SK-MEL-5 (cell line): ENCODE data around the gene PHLDB1. TPM values are rescaled to one million over a fixed set of nuclear protein-coding genes. Genes with fewer than 3 reads are reported as not detected.
"Not testable (repeated sequence)": the region's sequence is repeated elsewhere in the genome, so short reads cannot be mapped to it uniquely, and the experiment has no call there.

Experiments
- DNase-seq: peaks from one replicate; pipeline ENCODE4 v3.0.0-alpha.2; 2016; ENCODE audit warnings: low read depth, low spot score
- in situ Hi-C: cut with HindIII; loops from 2 replicates; pipeline ENCODE4 v1.10.0; 2016; ENCODE audit warnings: low sequenced_read_pairs, high pct_unique_total_duplicates, low pct_unique_long_range_greater_than_20kb
- total RNA-seq: library from RNA; depleted of rRNA; stranded (reverse); fragments of >200 nt; shearing (Covaris generic); gene quantifications from 2 replicates; pipeline ENCODE4 v1.2.3, GENCODE V29; 2014

Gene PHLDB1
- total RNA-seq, 1 experiment from 2014 or later, result 20.8 TPM

GRCh38 chr11:118602331-118602730, 5.1 kb upstream of the PHLDB1 start:
- DNase-seq, result no peak
- in situ Hi-C loops, result no loop called here

DNA sequence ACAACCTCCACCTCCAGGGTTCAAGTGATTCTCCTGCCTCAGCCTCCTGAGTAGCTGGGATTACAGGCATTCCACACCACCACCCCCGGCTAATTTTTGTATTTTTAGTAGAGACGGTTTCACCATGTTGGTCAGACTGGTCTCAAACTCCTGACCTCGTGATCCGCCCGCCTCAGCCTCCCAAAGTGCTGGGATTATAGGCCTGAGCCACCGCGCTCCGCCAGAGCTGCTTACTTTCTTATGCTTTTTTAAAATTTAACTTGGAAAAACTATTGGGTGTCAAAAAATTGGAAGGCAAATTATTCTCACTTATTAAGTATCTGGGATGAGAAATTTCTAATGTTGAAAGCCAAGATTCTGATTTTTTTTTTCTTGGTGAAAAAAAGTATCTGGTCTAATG, 3.7 kb upstream of the PHLDB1 start:
- DNase-seq, in situ Hi-C loops: not testable (repeated sequence)

DNA sequence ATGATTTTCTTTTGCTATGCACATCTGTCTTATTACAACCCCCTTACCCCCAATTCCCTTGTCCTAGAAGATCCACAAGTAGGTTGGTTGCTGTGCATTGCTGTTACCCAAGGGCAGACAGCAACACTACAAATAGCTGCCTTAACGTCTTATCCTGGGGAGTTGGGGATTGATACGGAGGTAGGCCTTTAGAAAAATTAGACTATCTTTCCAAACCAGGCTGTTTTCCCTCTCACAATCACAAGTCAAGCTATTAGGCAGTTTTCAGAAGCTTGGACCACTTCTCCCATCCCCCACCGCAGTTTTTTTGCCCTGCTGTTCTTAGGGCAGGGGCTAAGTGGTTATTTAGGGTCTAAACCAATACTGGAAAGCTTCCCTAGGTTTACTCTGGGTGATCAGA, 2.8 kb upstream of the PHLDB1 start:
- DNase-seq, result no peak
- in situ Hi-C loops, result no loop called here

DNA sequence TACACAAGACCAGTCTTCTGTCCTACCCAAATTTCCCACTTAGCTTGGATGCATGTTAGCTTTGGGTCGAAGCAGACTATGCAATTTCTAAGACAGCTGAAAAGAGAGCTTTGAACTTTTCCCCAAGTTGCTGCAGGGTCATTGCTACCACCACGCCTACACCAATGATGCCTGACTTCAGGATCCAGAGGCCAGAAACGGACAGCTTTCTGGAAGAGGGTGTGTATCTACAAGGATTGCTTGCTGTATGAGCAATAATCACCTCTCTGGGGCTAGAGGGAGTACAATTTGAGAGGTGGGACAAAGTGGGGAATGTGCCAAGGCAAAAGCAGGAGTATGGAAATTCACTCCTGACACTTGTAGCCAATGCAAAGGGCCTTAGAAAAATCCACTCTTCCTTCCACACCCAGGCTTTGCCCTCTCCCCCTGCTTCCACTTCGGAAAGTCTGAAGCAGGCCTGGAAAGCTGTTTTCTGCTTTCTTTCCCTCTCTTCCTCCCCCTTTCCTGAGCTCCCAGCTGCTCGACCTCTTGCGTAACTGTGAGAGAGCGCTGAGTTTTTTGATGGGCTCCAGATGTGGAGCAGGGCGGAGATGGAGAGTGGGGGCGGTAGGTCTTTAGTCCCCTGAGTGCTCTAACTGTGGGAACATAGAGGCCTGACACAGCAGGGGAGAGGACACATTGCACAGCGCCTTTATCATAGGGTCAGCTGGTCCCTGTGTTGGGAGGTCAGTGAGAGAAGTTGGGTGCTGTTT, 2.1 kb upstream of the PHLDB1 start:
- DNase-seq, result no peak
- in situ Hi-C loops, result no loop called here

GRCh38 chr11:118606157-118606843, 1.1 kb upstream of the PHLDB1 start:
- in situ Hi-C loops, result no loop called here
- DNase-seq, result no peak

DNA sequence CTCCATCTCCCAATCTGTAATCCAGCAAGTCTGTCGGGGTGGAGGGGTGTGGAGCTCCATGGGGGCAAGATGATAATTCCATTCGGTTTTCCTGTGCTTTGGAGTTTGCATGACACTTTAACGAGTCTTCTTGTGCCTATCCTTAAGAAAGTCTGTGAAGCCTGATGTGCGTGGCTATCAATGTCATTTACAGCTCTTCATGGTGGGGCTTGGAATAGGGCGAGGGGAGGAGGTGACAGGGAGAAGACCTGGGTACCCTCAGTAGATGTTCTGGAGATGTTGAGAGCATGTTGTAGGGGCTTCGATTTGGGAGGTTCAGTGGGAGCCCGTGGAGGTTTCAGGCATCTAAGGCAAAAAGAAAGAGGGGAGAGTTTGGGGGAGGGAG, 579 bp upstream of the PHLDB1 start:
- DNase-seq, result no peak
- in situ Hi-C loops, result no loop called here

DNA sequence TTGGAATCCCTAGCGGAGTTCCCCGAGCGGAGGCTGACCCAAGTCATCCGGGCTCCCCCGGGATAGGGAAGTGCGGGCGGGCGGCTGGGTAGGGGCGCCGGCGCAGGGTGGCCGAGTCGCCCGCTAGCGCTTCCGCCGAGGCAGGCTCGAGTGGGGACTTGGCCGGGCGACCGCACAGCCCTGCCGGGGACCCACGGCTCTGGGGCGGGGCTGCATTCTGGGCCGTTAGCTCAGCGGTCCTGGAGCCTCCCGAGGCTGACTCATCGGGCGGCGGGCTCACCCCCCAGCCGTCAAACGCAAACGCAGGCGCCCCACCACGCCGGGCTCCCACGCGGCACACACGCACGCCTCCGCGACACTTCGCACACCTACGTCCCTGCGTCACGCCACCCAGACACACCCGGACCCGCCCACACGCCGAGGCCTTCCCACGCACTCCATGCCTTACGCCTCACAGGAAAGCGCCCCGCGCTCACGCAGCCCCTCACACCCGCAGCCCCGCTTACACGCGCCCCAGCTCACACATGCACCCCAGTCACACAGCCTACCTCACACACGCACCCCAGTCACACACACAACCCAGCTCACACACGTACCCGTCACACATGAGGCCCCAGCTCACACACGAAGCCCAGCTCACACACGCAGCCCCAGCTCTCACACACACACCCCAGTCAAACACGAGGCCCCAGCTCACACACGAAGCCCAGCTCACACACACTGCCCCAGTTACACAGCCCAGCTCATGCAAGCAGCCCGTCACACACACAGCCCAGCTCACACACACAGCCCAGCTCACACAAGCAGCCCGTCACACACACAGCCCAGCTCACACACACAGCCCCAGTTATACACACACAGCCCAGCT, 1.2 kb downstream of the PHLDB1 start:
- in situ Hi-C loops, result no loop called here
- DNase-seq, result no peak

DNA sequence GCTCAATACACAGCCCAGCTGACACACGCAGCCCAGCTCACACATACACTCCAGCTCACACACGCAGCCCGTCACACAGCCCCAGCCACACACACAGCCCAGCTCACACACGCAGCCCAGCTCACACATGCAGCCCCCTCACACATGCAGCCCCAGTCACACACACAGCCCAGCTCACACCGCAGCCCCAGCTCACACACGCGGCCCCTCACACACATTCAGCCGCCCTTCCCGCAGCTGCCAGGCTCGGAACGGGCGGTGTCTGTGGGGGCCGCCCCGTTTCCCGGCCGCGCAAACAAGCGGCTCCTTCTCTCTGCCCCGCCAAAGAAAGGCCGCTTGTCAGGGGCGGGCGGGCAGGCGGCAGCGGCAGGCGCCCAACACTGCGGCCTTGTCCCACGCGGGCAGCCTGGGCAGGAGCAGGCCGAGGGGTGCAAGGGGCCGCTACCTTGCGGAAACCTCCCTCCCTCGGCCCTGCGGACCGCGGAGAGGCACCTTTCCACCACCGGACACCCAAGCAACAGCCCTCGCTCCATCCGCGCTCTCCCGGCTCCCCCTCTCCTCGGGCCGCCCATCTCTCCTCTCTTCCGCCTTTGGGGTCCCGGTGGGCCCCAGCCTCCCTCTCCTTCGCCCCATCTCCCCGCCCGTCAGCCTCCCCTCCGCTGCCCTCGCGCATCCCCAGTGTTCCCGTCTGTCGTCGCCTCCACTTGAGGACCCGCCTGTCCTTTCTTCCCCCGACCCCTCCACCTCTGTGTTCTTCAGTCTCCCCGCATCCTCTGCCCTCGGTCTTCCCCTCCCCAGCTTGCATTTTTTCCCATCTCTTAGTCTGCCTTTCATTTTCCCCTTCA, 2.2 kb downstream of the PHLDB1 start:
- no peak for DNase-seq
- in situ Hi-C loops, result no loop called here

DNA sequence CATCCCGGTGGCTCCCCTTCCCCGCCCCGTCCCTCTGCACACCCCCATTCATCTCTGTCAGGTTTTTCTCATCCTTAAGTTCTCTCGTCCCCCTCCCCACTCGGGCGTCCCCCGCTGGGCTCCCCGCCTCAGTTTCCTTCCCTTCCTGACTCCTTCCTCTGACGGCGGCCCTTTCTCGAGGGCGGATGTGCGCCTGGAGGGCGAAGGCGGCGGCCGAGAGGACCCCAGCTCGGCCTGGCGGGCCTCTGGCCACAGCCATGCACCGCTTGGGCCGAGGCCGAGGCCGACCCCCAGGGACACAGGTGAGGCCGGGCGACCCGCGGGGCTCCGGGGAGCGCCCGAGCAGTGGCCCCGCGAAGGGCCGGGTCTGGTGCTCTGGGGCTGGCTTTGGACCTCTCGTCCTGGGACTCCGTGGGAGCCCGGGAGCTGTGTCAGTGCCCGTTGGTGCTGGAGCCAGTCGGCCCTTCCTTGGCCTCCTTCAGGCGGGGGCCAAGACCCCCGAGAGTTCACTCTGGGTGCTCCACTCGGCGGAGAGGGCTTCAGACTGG, 2.9 kb downstream of the PHLDB1 start:
- no peak for DNase-seq
- in situ Hi-C loops, result no loop called here

DNA sequence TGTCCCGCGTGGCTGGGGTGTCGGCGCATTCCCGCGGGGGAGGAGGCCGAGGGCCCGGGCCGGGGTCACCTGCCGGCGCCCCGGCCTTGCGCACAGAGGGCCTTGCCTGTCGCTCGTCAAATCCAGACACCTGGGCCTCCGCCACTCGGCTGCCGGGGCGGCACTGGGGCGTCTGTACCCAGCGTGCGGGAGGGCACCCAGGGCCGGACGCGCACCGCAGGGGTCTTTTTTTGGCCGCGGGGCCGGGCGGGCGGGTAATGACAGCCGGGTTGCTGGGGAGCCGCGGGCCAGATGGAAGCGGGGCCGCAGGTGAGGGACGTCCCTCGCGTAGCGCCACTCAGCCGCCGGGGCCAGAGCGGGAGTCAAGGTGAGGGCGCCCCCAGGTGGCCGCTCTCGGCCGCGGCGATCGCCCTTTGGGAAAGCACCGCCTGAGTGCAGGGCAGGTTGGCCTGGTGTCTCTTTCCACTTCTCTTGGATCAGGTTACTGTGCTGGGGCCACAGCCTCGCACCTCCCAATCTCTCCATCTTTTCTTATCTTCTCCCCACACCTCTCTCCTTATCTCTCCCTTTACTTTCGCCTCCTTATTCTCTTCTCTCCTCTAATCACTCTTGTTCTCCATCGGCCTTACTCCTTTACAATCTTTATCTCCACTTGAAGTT, 3.5 kb downstream of the PHLDB1 start:
- in situ Hi-C loops, result no loop called here
- DNase-seq, result no peak

DNA sequence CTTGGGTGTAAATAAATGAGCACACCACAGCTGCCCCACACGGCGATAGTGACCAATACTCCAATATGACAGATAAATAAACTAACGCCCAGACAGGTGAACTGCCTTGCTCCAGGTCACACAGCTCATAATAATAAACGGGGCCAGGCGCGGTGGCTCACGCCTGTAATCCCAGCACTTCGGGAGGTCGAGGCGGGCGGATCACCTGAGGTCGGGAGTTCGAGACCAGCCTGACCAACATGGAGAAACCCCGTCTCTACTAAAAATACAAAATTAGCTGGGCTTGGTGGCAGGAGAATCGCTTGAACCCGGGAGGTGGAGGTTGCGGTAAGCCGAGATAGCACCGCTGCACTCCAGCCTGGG, 4.0 kb downstream of the PHLDB1 start:
- in situ Hi-C loops, DNase-seq: not testable (repeated sequence)

GRCh38 chr11:118612378-118612777, 5.0 kb downstream of the PHLDB1 start:
- no peak for DNase-seq
- in situ Hi-C loops, result no loop called here

GRCh38 chr11:118614511-118614910, 7.1 kb downstream of the PHLDB1 start:
- in situ Hi-C loops, result no loop called here
- DNase-seq, result no peak

GRCh38 chr11:118615282-118615975, 8.0 kb downstream of the PHLDB1 start:
- in situ Hi-C loops, result no loop called here
- DNase-seq, result no peak

DNA sequence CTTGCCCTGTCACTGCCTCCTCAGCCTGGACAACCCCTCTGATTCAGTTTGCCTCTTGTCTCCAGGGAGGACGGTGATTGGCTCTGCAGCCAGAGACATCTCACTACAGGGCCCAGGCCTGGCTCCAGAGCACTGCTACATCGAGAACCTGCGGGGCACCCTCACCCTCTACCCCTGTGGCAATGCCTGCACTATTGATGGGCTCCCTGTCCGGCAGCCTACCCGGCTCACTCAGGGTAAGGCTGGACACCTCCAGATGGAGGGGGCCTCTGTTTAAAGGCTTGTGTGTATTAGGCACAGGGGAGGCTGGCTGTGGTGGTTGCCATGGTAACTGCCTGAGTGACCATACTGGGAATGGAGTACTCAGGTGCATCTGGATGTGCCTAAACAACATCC, 8.6 kb downstream of the PHLDB1 start:
- no peak for DNase-seq
- in situ Hi-C loops, result no loop called here
